ENCODE results near the gene FES.
"Not testable (repeated sequence)": the region's sequence is repeated elsewhere in the genome, so short reads cannot be mapped to it uniquely, and the experiment has no call there.

Gene FES

GRCh38 chr15:90902840-90903732 lies 18.8 kb downstream of the FES start, which contains the start of gene MAN2A2:
Gene MAN2A2 (plus strand): TSS chr15:90903302. CDS start chr15:90904208, 906 bp downstream.
- no peaks in the 10 kb centered on the region for H3K9me3 ChIP-seq (ENCODE audit: control insufficient read depth, low read length)
- H3K4me3 ChIP-seq (ENCODE audit: low read length), result peak within 1 kb of the TSS; percentile 85
- peaks cover 22% of the 10 kb centered on the region for H3K36me3 ChIP-seq (ENCODE audit: control insufficient read depth, insufficient read depth, low read length)
- H3K4me1 ChIP-seq (ENCODE audit: control insufficient read depth, insufficient read depth, low read length), result peaks cover 18% of the 10 kb centered on the region
- H3K9ac ChIP-seq (ENCODE audit: low read length), result peak within 1 kb of the TSS; percentile 84
- H3K27me3 ChIP-seq (ENCODE audit: control insufficient read depth, insufficient read depth, low read length), result no peaks in the 10 kb centered on the region

GRCh38 chr15:90903733-90904536 lies 19.6 kb downstream of the FES start:
- Histone ChIP-seq H3K36me3 (ENCODE audit: control insufficient read depth, insufficient read depth, low read length) (peaks cover 22% of the 10 kb centered on the region), H3K9me3 (ENCODE audit: control insufficient read depth, low read length) (no peaks in the 10 kb centered on the region), H3K4me3 (ENCODE audit: low read length) (peak overlapping the region; percentile 37), H3K4me1 (ENCODE audit: control insufficient read depth, insufficient read depth, low read length) (peaks cover 18% of the 10 kb centered on the region), H3K27me3 (ENCODE audit: control insufficient read depth, insufficient read depth, low read length) (no peaks in the 10 kb centered on the region), H3K9ac (ENCODE audit: low read length) (peak overlapping the region; percentile 79)

DNA sequence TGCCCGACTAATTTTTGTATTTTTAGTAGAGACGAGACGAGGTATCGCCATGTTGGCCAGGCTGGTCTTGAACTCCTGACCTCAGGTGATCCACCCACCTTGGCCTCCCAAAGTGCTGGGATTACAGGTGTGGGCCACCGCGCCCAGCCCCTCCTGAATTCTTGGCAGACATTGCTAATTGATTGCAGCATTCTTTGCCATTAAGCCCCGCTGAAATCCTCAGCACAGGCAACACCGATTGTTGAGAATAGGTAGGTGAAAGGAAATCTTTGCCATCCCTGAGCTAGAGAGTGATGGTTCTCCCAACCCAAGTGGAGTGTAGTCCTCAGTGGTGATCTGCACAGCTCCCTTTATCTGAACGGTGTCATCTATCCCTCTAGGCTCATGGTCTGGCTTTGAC lies 20.4 kb downstream of the FES start:
- Histone ChIP-seq H3K4me1 (ENCODE audit: control insufficient read depth, insufficient read depth, low read length) (peaks cover 18% of the 10 kb centered on the region), H3K4me3 (ENCODE audit: low read length) (no peak overlapping the region), H3K9me3 (ENCODE audit: control insufficient read depth, low read length) (no peaks in the 10 kb centered on the region), H3K9ac (ENCODE audit: low read length) (no peak overlapping the region), H3K27me3 (ENCODE audit: control insufficient read depth, insufficient read depth, low read length) (no peaks in the 10 kb centered on the region), H3K36me3 (ENCODE audit: control insufficient read depth, insufficient read depth, low read length) (peaks cover 22% of the 10 kb centered on the region)

- Histone ChIP-seq H3K27me3 (ENCODE audit: control insufficient read depth, insufficient read depth, low read length) (no peaks in the 10 kb centered on the region), H3K36me3 (ENCODE audit: control insufficient read depth, insufficient read depth, low read length) (peaks cover 29% of the 10 kb centered on the region), H3K4me1 (ENCODE audit: control insufficient read depth, insufficient read depth, low read length) (peaks cover 18% of the 10 kb centered on the region), H3K9ac (ENCODE audit: low read length) (no peak overlapping the region), H3K9me3 (ENCODE audit: control insufficient read depth, low read length) (no peaks in the 10 kb centered on the region), H3K4me3 (ENCODE audit: low read length) (no peak overlapping the region)
Measured at GRCh38 chr15:90905306-90906180, 21.2 kb downstream of the FES start.

GRCh38 chr15:90906181-90906849 lies 22.0 kb downstream of the FES start:
- Histone ChIP-seq H3K4me1 (ENCODE audit: control insufficient read depth, insufficient read depth, low read length) (peaks cover 18% of the 10 kb centered on the region), H3K9ac (ENCODE audit: low read length) (no peak overlapping the region), H3K36me3 (ENCODE audit: control insufficient read depth, insufficient read depth, low read length) (peaks cover 36% of the 10 kb centered on the region), H3K27me3 (ENCODE audit: control insufficient read depth, insufficient read depth, low read length) (no peaks in the 10 kb centered on the region), H3K4me3 (ENCODE audit: low read length) (no peak overlapping the region), H3K9me3 (ENCODE audit: control insufficient read depth, low read length) (no peaks in the 10 kb centered on the region)

DNA sequence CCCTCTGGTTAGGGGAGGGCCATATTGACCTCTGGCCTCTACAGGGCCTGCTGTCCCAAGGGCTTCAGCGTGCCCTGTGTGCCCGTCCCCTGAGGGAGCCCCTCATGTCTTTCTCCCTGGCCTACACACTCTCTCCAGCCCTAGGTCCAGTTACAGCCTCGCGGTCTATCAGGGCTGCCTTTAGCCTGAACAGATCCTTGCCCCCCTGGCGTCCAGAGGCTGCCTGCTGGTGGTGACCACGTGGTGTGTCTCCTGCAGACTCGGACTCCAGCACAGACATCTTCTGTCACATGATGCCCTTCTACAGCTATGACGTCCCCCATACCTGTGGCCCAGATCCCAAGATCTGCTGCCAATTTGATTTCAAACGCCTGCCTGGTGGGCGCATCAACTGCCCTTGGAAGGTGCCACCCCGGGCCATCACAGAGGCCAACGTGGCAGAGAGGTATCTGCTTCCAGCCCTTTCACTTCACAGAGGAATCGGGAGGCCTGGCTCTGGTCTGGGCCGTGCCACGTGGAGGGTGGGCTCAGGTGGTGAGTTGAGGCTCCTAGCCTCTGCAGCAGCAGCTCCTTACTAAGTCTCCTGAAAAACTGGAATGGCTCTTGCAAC lies 22.9 kb downstream of the FES start:
- peaks cover 44% of the 10 kb centered on the region for H3K36me3 ChIP-seq (ENCODE audit: control insufficient read depth, insufficient read depth, low read length)
- no peak overlapping the region for H3K9ac ChIP-seq (ENCODE audit: low read length)
- no peaks in the 10 kb centered on the region for H3K27me3 ChIP-seq (ENCODE audit: control insufficient read depth, insufficient read depth, low read length)
- H3K4me3 ChIP-seq (ENCODE audit: low read length), result no peak overlapping the region
- H3K9me3 ChIP-seq (ENCODE audit: control insufficient read depth, low read length), result no peaks in the 10 kb centered on the region
- peaks cover 9% of the 10 kb centered on the region for H3K4me1 ChIP-seq (ENCODE audit: control insufficient read depth, insufficient read depth, low read length)

- Histone ChIP-seq H3K4me3 (ENCODE audit: low read length) (no peak overlapping the region), H3K4me1 (ENCODE audit: control insufficient read depth, insufficient read depth, low read length) (peaks cover 9% of the 10 kb centered on the region), H3K36me3 (ENCODE audit: control insufficient read depth, insufficient read depth, low read length) (peaks cover 51% of the 10 kb centered on the region), H3K9me3 (ENCODE audit: control insufficient read depth, low read length) (no peaks in the 10 kb centered on the region), H3K9ac (ENCODE audit: low read length) (no peak overlapping the region), H3K27me3 (ENCODE audit: control insufficient read depth, insufficient read depth, low read length) (no peaks in the 10 kb centered on the region)
Measured at GRCh38 chr15:90907838-90908507, 23.7 kb downstream of the FES start.

DNA sequence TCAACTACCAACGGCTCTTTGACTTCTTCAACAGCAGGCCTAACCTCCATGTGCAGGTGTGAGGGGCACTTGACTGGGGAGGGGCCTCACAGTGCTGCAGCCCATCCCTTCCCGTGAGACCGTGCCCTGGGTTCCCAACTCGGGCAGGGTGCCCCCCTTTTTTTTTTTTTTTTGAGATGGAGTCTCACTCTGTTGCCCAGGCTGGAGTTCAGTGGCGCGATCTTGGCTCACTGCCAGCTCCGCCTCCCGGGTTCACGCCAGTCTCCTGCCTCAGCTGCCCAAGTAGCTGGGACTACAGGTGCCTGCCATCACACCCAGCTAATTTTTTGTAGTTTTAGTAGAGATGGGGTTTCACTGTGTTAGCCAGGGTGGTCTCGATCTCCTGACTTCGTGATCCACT lies 25.1 kb downstream of the FES start:
- H3K27me3 ChIP-seq (ENCODE audit: control insufficient read depth, insufficient read depth, low read length); H3K4me1 ChIP-seq (ENCODE audit: control insufficient read depth, insufficient read depth, low read length); H3K9me3 ChIP-seq (ENCODE audit: control insufficient read depth, low read length); H3K4me3 ChIP-seq (ENCODE audit: low read length); H3K9ac ChIP-seq (ENCODE audit: low read length): not testable (repeated sequence)
- H3K36me3 ChIP-seq (ENCODE audit: control insufficient read depth, insufficient read depth, low read length), result peaks cover 53% of the 10 kb centered on the region

GRCh38 chr15:90909976-90910375 lies 25.7 kb downstream of the FES start:
- Histone ChIP-seq H3K9me3 (ENCODE audit: control insufficient read depth, low read length) (no peaks in the 10 kb centered on the region), H3K4me3 (ENCODE audit: low read length) (no peak overlapping the region), H3K9ac (ENCODE audit: low read length) (no peak overlapping the region), H3K36me3 (ENCODE audit: control insufficient read depth, insufficient read depth, low read length) (peaks cover 52% of the 10 kb centered on the region), H3K27me3 (ENCODE audit: control insufficient read depth, insufficient read depth, low read length) (no peaks in the 10 kb centered on the region), H3K4me1 (ENCODE audit: control insufficient read depth, insufficient read depth, low read length) (no peaks in the 10 kb centered on the region)

GRCh38 chr15:90910441-90911301 lies 26.4 kb downstream of the FES start:
- H3K4me1 ChIP-seq (ENCODE audit: control insufficient read depth, insufficient read depth, low read length), result no peaks in the 10 kb centered on the region
- H3K9me3 ChIP-seq (ENCODE audit: control insufficient read depth, low read length), result no peaks in the 10 kb centered on the region
- no peak overlapping the region for H3K4me3 ChIP-seq (ENCODE audit: low read length)
- no peak overlapping the region for H3K9ac ChIP-seq (ENCODE audit: low read length)
- no peaks in the 10 kb centered on the region for H3K27me3 ChIP-seq (ENCODE audit: control insufficient read depth, insufficient read depth, low read length)
- H3K36me3 ChIP-seq (ENCODE audit: control insufficient read depth, insufficient read depth, low read length), result peaks cover 45% of the 10 kb centered on the region

All from mucosa of stomach (tissue), 1 donor.